ENCODE measurements around the gene DEK. TPM values are rescaled to one million over a fixed set of nuclear protein-coding genes. Genes with fewer than 3 reads are reported as not detected.
"Not testable (repeated sequence)": the region's sequence is repeated elsewhere in the genome, so short reads cannot be mapped to it uniquely, and the experiment has no call there.

Gene DEK
- total RNA-seq, 1 donor from 2014 or later: 63.0 TPM

DNA sequence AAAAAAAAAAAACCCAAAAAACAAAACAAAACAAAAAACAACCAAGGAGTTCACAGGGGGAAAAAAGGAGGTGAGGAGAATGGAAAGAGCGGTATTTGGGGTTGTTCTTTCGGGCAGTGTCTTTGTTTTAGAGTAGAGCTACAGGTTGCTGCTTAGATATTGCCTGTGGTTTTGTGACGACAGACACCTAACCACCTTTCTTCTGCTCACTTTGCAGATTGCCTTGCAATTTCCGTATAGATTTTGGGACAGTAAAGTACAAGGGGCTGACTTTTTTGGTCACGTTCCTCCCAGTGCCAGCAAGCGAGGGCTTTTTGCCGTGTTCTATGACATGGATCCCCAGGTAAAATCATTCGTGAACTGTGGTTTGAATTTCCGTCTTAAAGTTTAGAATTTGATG lies 50.9 kb downstream of the DEK start:
- no peak for ATAC-seq (ENCODE audit: poor library complexity)
- intact Hi-C loops (cut with DNase I): no loop called here
- no peak for DNase-seq

- intact Hi-C loops (cut with DNase I): no loop called here
- ATAC-seq (ENCODE audit: poor library complexity): no peak
These were observed 52.1 kb downstream of the DEK start for GRCh38 chr6:18212231-18212630.

DNA sequence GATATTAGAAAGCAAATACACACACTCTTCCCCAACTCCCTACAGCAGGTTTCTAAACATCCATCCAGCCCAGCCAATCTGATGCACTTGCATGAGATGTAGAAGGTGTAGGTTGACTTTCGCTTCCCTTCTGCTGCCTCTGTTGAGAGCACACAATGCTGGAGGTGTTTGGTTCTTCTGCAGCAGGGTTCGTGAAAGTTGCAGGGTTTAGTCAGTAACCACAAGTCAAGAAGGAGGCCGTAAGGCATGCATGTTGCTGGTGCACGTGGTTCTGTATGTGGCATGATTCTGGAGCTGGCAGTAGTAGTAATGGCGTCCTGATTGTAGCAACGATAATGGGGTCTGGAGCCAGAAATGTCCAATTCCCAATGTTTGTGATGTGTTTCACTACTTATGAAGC lies 53.0 kb downstream of the DEK start:
- ATAC-seq (ENCODE audit: poor library complexity): no peak
- no peak for DNase-seq
- intact Hi-C loops (cut with DNase I): no loop called here

More at GRCh38 chr6:18212231-18212630, 52.1 kb downstream of the DEK start:
- no peak for DNase-seq

GRCh38 chr6:18210707-18211106 lies 53.6 kb downstream of the DEK start:
- no peak for DNase-seq
- intact Hi-C loops (cut with DNase I): no loop called here
- ATAC-seq (ENCODE audit: poor library complexity): no peak

GRCh38 chr6:18209539-18210197 lies 54.7 kb downstream of the DEK start:
- DNase-seq (no peak), ATAC-seq (ENCODE audit: poor library complexity) (peak; percentile 76)
- intact Hi-C loops (cut with DNase I): no loop called here

- DNase-seq; ATAC-seq (ENCODE audit: poor library complexity); intact Hi-C loops (cut with DNase I): not testable (repeated sequence)
These were observed 55.6 kb downstream of the DEK start for GRCh38 chr6:18208778-18209177.

- no peak for ATAC-seq (ENCODE audit: poor library complexity)
- DNase-seq: no peak
- intact Hi-C loops (cut with DNase I): no loop called here
These were observed 56.4 kb downstream of the DEK start for GRCh38 chr6:18207949-18208348.

DNA sequence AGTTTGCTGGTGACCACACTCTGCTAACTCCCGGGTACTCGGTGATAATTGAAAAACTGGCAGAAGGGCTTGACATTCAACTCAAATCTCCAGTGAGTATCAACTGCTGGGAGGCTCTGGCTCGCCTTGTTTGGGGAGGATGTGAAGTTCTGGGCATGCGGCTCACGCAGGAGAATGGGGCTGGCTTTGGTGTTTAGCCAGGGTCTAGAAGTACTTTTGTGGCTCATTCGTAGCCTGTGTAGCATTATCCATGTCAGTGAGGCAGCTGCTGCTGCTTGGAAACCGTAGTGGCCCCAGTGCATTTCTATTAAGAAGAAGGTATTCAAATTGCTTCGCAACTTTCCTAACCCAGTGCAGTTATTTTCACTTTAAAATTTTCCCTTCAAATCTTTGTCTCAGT lies 56.9 kb downstream of the DEK start:
- DNase-seq: no peak
- intact Hi-C loops (cut with DNase I): no loop called here

GRCh38 chr6:18206591-18206990 lies 57.7 kb downstream of the DEK start:
- no peak for DNase-seq
- no peak for ATAC-seq (ENCODE audit: poor library complexity)
- intact Hi-C loops (cut with DNase I): no loop called here

More for the DNA sequence above, 56.9 kb downstream of the DEK start:
- ATAC-seq (ENCODE audit: poor library complexity): peak; percentile 57

DNA sequence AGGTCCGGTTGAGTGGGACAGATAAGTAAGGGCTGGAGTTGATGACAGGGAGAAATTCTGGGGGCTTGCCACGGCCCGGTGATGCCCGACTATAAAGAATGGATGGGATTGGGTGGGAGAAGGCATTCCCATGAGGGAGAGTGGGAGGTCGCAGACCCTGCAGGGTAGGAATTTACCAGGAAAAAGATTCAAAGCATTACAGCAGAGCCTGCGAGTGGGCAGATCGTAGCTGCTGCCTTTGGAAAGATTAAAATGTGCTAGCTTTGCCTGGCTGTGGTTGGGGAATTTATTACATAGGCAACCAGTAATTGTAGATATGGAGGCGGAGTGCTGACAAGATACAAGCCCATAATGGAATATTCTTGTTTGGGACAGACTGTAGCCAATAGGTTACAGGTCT lies 59.6 kb downstream of the DEK start:
- intact Hi-C loops (cut with DNase I): no loop called here
- ATAC-seq (ENCODE audit: poor library complexity) (no peak), DNase-seq (no peak)

- intact Hi-C loops (cut with DNase I): no loop called here
- ATAC-seq (ENCODE audit: poor library complexity) (no peak), DNase-seq (no peak)
These were observed 60.5 kb downstream of the DEK start for GRCh38 chr6:18203786-18204185.

DNA sequence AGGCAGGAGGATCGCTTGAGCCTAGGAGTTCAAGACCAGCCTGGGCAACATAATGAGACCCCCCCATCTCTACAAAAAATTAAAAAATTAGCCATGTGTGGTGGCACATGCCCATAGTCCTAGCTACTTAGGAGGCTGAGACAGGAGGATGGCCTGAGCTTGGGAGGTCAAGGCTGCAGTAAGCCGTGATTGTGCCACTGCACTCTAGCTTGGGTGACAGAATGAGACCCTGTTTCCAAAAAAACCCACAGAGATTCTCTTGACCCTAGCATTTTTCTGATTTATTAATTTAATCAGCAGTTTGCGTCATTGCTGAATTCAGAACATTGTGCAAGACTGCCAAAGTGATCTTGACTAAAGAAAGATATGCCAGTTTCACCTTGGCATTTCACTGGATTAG lies 72.3 kb downstream of the DEK start:
- intact Hi-C loops (cut with DNase I): no loop called here
- DNase-seq (no peak), ATAC-seq (ENCODE audit: poor library complexity) (no peak)

DNA sequence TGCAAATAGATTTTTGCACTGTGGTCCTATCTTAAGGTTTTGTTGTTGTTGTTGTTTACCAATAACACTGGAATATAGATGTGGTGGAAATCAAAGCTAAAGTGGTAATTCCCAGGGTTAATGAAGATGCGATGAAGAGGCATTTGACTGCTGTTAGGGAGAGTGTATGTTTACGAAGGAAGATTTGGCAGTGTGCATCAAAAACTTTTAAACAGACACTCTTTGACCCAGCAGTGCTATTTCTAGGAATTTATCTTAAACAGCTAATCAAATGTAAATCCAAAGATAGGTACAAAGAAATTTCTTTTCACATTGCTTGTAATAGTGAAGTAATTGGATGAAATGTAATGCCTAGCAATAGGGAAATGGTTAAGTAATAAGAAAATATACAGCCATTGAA lies 75.1 kb downstream of the DEK start:
- intact Hi-C loops (cut with DNase I): no loop called here
- no peak for DNase-seq
- ATAC-seq (ENCODE audit: poor library complexity): no peak

DNA sequence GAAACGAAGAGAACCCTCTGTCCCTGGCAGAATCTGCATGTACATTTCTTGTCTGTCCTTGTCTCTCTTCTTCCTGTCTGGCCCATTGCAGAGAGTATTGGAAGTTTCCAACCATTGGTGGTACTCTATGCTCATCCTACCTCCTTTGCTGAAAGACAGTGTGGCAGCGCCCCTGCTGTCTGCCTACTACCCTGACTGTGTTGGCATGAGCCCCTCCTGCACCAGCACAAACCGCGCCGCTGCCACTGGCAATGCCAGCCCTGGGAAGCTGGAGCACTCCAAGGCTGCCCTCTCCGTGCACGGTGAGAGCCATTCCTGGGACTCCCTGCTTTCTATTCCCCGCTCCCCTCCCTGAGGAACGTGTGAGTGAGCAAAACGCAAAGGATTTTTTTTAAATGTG lies 76.6 kb downstream of the DEK start:
- DNase-seq: no peak
- intact Hi-C loops (cut with DNase I): no loop called here
- no peak for ATAC-seq (ENCODE audit: poor library complexity)

GRCh38 chr6:18186540-18187250 lies 77.6 kb downstream of the DEK start:
- intact Hi-C loops (cut with DNase I): no loop called here
- DNase-seq (no peak), ATAC-seq (ENCODE audit: poor library complexity) (no peak)

DNA sequence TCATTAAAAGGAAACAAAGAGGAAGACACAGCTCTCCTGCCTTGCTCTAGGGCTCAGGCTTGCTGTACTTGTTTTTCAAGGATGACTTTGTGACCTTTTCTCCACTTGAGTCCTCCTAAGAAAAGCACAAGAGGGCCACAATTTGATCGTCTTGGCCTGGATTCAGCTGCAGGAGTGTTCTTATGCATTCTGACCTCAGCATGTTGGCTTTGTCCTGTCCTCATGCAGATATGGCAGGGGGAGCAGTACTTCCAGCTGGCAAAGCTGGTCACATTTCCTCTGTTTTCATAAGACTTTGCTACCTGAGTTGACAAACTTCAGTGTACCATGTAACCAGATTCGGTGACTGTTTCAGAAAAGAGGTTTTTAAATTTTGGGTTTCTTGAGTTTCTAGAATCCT lies 78.3 kb downstream of the DEK start:
- ATAC-seq (ENCODE audit: poor library complexity): peak; percentile 60
- no peak for DNase-seq
- intact Hi-C loops (cut with DNase I): no loop called here

DNA sequence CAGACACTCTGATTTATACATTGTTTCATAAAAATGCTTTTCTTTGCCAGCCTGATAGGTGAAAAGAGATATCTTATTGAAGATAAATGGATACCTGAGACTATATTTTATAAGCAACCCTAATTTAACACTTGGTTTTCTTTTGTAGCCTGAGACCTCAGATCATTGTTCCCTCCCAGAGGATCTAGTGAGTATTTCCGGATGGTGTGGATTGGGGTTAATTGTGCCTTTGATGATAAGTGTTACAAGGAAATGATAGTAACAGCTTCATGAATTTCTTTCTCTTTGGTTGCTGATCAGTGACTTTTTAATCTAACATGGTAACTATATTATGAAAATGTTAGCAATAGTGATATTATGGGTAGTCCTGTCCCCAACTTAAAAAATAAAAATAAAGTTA lies 78.7 kb downstream of the DEK start:
- intact Hi-C loops (cut with DNase I): no loop called here
- no peak for ATAC-seq (ENCODE audit: poor library complexity)
- DNase-seq: no peak

DNA sequence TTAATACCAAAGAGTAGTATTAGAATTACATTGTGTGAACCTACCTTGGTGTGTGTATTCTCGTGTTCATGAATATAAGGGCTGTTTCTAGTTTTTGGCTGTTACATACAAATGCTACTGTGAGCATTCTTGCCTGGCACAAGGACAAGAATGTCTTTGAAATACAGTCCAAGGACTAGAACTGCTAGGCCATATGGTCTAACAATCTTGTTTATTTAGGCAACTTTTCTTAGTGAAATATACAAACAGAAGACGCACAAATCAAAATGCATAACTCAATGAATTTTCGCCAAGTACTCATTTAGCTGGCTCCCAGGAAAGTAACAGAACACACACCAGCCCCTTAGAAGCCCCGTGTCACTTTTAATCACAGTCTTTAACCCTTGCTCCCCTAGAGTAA lies 80.6 kb downstream of the DEK start:
- intact Hi-C loops (cut with DNase I): no loop called here
- DNase-seq: no peak
- no peak for ATAC-seq (ENCODE audit: poor library complexity)

- intact Hi-C loops (cut with DNase I): no loop called here
- ATAC-seq (ENCODE audit: poor library complexity) (no peak), DNase-seq (no peak)
These were observed 81.8 kb downstream of the DEK start for GRCh38 chr6:18182568-18182967.

DNA sequence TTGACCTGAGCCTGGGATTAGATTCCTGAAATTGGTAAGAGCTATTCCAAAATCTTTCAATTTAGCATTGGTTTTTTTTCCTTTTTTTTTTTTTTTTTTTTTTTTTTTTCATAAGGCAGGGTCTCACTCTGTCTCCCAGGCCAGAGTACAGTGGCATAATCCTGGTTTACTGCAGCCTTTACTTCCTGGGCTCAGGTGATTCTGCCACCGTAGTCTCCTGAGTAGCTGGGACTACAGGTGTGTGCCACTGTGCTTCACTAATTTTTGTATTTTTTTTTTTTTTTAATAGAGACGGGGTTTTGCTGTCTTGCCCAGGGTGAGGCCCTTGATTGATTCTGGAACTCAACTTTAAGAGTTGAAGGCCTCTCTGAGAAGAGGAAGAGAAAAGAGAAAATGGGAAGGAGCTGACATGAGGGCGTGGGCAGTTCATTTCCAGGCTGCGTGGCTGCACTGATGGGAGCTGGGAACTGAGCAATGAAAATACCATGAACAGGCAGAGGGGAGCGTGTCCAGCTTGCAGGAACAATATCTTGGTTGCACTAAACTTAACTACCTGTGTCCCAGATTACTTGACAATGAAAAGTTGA lies 84.5 kb downstream of the DEK start:
- DNase-seq (peak; percentile 50), ATAC-seq (ENCODE audit: poor library complexity) (peak; percentile 74)
- intact Hi-C loops (cut with DNase I): no loop called here

All from Right ventricle myocardium superior (tissue), 1 donor.